HG03558 (cell line): ENCODE data around the gene PSME4.
"Not testable (repeated sequence)": the region's sequence is repeated elsewhere in the genome, so short reads cannot be mapped to it uniquely, and the experiment has no call there.

ENCODE experiments used
- ATAC-seq: cut with Tn5 transposase; IDR thresholded peaks from one replicate; pipeline ENCODE4 v1.9.1; 2021; ENCODE audit warnings: moderate number of reproducible peaks; ENCODE audit not compliant: unreplicated experiment; ENCODE audit errors: extremely low read depth

The PSME4 gene

GRCh38 chr2:53969285-53969967 lies 1.4 kb downstream of the PSME4 start:
- peak; percentile 26 for ATAC-seq

- ATAC-seq = no peak
These were observed 5.7 kb downstream of the PSME4 start for GRCh38 chr2:53964987-53965687.

- no peak for ATAC-seq
These were observed 6.4 kb downstream of the PSME4 start for GRCh38 chr2:53964257-53964952.

GRCh38 chr2:53961478-53962216 lies 9.1 kb downstream of the PSME4 start:
- ATAC-seq = not testable (repeated sequence)

GRCh38 chr2:53960476-53960875 lies 10.3 kb downstream of the PSME4 start:
- ATAC-seq = no peak

GRCh38 chr2:53958443-53958842 lies 12.3 kb downstream of the PSME4 start:
- no peak for ATAC-seq

- no peak for ATAC-seq
These were observed 18.3 kb downstream of the PSME4 start for GRCh38 chr2:53952519-53952918.

- peak; percentile 36 for ATAC-seq
These were observed 21.3 kb downstream of the PSME4 start for GRCh38 chr2:53949457-53949856.

- no peak for ATAC-seq
These were observed 25.3 kb downstream of the PSME4 start for GRCh38 chr2:53945538-53945937.

- ATAC-seq = no peak
These were observed 26.3 kb downstream of the PSME4 start for GRCh38 chr2:53944542-53944941.

GRCh38 chr2:53942280-53942679 lies 28.5 kb downstream of the PSME4 start:
- no peak for ATAC-seq

GRCh38 chr2:53941749-53942148 lies 29.0 kb downstream of the PSME4 start:
- ATAC-seq = no peak

- no peak for ATAC-seq
These were observed 31.1 kb downstream of the PSME4 start for GRCh38 chr2:53939656-53940055.

- no peak for ATAC-seq
These were observed 31.9 kb downstream of the PSME4 start for GRCh38 chr2:53938904-53939303.

GRCh38 chr2:53933329-53933728 lies 37.5 kb downstream of the PSME4 start:
- no peak for ATAC-seq

- not testable (repeated sequence) for ATAC-seq
These were observed 44.5 kb downstream of the PSME4 start for GRCh38 chr2:53926321-53926720.

GRCh38 chr2:53913721-53914120 lies 57.1 kb downstream of the PSME4 start:
- ATAC-seq = peak; percentile 90

- ATAC-seq = no peak
These were observed 59.2 kb downstream of the PSME4 start for GRCh38 chr2:53911434-53912189.

- no peak for ATAC-seq
These were observed 63.2 kb downstream of the PSME4 start for GRCh38 chr2:53907582-53907981.

GRCh38 chr2:53905396-53905795 lies 65.4 kb downstream of the PSME4 start:
- no peak for ATAC-seq
